Measurements from ENCODE around the gene RPS15.

RPS15 gene

DNA sequence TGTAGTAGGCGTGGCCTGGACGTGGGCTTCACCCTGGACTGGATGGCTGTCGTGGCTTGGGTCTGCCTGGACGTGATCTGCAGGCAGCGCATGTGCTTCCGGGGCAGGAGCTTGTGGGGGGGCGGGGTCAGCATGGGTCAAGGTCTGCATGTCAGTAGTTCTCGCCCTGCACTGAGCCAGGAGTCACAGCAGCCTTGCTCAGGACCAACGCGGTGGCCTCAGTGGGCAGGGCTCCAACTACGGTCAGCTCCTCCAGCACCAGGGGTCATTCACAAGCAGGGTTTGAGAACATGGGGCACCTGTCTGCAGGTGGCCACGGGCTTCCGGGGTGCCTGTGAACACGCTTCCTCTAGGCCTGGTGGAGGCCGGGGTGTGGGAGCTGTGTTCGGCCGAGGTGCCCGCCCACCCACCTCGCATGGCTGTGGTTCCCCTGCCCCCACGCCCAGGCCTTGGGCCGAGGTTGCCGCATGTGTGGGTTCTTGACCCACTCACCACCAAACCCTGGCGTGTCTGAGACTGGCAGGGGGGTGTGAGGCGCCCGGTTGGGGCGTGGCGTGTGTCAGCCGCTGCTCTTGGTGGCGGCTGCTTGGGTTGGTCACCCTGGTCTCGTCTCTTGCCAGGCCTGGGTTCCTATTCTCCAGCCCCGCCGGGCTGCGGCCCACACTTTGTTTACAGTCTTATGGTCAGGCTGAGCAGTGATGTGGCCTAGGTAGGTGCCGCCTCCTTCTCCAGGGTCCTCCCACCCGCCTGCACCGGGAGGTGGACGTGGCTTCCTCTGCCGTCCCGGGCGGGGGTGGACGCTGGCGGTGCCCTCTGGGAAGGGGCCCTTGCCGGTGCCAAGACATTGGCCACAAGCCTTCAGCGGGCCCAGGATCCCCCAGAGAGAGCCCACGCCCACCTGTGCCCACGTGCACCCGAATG is 4.8 kb upstream of the RPS15 start:
- H3K4me3 ChIP-seq (ENCODE audit: low read depth, low read length): no peak overlapping the region

DNA sequence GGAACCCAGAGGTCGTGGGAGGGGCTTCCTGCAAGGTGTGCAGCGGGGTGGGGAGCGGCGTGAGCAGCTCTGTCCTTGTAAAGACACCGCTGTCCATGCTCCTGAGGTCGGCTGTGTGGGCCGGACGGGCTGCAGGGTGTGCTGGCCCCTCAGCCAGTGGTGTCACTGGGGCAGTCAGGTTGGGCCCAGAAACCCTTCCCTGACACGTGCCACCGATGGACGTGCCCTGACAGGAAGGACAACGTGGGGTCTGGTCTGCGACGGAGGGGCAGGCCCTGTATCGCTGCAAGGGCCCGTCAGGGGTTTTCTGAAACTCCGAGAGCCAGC is 4.2 kb upstream of the RPS15 start:
- no peak overlapping the region for H3K4me3 ChIP-seq (ENCODE audit: low read depth, low read length)

DNA sequence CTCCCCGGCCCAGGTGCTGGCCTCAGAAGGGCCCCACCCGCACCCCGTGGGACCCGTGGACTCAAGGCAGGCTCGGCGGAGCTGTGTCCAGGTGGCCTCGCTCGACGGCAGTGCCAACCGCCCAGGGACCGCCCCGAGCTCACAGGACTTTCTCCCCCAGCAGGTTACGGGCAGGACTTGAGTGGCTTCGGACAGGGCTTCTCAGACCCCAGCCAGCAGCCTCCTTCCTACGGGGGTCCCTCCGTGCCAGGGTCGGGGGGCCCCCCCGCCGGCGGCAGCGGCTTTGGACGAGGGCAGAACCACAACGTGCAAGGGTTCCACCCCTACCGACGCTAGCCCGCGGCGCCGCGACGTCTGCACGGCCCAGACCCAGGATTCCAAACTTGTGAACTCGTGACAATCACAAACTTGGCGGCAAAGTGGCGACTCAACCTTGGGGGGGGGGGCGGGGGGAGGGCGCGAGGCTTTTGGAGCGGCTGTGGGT is 3.6 kb upstream of the RPS15 start:
- no peak overlapping the region for H3K4me3 ChIP-seq (ENCODE audit: low read depth, low read length)

DNA sequence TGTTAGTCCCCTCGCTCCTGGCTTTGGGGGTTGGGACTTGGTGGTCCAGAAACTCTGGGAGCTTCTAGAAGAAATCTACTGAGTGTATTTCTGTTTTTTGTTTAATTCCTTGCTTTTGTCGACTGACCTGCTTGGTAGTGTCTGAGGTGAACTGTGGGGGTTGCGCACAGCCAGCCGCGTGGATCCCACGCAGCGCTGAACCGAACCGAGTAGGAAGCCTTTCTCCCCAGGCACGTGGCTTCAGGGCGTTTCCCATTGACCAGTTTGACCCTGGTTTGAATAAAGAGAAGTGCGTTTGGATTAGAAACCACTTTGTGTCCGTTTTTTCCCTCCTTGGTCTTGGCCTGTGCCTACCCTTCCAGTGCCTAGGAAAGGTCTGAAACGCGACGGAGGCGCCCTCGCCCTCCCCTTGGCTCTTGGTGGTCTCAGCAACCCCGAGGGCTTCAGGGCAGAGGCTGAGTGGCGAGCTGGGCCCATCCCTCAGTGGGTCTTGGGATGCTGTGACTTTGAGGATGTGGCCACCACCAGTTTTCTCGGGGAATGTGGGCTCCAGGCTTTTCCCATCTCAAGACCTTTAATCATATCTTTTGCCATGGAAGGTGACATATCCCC is 2.7 kb upstream of the RPS15 start:
- no peak overlapping the region for H3K4me3 ChIP-seq (ENCODE audit: low read depth, low read length)

DNA sequence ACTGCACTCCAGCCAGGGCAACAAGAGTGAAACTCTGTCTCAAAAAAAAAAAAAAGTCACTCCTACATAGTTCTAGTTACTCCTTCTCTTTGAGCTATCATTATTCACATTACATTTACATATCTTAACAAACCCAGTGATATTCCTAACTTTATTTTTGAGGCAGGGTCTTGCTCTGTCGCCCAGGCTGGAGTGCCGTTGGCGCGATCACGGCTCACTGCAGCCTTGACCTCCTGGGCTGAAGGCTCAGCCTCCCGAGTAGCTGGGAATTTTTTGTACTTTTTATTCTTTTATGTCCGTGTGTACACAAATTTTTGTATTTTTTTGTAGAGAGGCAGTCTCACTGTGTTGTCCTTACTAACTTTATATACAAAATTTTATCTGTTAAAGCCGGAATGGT is 587 bp upstream of the RPS15 start:
- H3K4me3 ChIP-seq (ENCODE audit: low read depth, low read length): no peak overlapping the region

DNA sequence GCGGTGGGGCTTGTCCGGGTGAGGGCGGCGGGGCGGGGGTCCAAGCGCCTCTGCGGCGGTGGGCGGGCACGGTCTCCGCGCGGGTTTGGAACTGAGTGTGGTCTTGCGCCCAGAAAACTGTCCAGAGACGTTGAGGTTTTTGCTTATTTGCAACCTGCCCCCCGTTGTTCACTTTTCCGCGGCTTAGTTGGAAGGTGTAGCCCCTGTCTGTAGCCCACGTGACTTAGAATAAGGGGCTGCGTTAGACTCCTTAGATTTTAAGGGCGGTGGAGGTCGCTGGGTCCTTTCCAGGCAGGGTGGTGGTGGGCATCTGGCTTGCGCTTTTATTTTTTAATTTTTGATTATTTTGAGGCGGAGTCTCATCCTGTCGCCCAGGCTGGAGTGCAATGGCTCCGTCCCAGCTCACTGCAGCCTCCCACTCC is 748 bp downstream of the RPS15 start:
- H3K4me3 ChIP-seq (ENCODE audit: low read depth, low read length): peak overlapping the region; percentile 86

DNA sequence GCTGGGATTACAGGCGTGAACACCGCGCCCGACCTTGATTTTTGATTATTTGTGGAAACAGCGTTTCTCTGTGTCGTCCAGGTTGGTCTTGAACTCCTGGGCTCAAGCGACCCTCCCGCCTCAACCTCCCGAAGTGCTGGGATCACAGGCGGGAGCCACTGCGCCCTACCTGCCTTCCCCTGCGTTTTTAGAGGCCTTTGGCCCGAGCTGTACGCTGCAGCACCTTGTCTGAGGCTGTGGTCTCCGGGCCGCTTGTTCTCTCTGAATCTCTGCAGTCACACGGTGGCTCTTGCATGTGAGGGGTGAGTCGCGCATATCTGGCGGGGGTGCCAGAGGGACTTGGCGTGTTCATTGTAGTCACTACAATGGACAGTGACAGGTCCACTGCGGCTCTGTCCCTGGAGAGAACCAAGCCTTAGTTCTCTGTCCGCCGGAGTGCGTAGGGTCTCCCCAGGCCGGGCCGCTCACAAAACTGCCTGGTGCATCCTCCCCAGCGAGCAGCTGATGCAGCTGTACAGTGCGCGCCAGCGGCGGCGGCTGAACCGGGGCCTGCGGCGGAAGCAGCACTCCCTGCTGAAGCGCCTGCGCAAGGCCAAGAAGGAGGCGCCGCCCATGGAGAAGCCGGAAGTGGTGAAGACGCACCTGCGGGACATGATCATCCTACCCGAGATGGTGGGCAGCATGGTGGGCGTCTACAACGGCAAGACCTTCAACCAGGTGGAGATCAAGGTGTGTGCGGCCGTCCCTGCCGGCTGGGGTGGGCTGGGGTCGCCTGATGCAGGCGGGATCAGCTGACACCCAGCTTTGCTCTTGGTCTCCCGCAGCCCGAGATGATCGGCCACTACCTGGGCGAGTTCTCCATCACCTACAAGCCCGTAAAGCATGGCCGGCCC is 1.6 kb downstream of the RPS15 start:
- peak overlapping the region; percentile 86 for H3K4me3 ChIP-seq (ENCODE audit: low read depth, low read length)

DNA sequence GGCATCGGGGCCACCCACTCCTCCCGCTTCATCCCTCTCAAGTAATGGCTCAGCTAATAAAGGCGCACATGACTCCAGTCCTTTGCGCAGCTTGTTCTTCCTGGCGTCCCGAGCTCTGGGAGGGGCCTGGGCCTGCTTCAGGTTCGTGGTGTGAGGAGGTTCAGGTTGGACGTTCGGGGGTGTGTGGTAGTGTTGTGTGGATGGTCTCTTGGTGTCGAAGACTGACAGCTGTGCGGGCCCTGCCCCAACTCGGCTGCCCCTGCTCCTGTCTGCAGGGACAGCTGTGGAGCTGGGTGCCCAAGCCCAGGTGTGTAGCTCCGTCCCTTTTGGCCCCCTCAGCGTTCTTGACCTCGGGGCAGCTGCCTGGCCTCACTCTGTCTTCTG is 2.2 kb downstream of the RPS15 start:
- no peak overlapping the region for H3K4me3 ChIP-seq (ENCODE audit: low read depth, low read length)

DNA sequence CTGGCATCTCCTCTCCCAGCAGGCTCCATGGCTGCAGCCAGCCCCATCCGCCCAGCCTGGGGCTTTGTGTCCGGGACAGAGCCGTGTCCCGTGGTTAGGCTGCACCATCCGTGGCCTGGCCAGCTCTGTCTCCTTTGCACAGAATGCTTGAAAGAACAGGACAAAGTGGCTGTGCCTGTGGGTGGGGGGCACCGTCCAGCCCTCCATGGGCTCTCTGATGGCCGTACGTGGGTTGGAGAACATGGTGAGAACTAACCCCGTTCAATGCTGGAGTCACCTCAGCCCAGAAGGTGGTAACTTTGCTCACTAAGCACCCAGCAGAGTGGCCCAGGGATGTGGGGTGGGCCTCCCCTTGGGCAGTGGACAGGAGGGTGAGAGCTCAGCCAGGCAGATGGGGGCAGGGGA is 2.8 kb downstream of the RPS15 start:
- H3K4me3 ChIP-seq (ENCODE audit: low read depth, low read length): no peak overlapping the region

DNA sequence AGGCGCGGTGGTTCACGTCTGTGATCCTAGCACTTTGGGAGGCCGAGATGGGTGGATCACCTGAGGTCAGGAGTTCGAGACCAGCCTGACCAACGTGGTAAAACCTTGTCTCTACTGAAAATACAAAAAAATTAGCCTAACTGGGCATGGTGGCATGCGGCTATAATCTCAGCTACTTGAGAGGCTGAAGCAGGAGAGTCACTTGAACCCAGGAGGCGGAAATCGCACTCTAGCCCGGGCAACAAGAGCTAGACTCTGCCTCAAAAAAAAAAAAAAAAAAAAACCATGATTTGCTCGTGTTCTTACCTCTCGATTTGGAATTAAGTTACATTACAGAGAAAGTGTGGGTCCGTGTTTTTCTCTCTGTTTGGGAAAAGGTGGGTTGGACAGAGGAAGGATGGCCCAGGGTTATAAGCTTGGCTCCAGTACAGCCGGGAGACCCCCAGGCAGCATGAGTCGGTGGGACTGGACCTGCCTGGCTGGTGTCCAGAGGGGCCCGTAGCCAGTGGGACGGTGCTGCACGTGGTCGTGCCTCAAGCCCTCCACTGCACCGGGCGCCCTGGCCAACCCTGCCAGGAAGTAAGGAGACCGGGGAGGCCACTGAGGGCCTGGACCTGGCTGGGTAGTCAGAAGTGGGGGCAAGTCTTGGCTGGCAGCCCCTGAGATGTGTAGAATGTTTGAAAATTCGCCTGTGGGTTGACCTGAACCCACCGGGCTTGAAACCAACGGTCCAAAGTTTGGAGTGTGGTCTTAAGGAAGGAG is 3.7 kb downstream of the RPS15 start:
- H3K4me3 ChIP-seq (ENCODE audit: low read depth, low read length): no peak overlapping the region

DNA sequence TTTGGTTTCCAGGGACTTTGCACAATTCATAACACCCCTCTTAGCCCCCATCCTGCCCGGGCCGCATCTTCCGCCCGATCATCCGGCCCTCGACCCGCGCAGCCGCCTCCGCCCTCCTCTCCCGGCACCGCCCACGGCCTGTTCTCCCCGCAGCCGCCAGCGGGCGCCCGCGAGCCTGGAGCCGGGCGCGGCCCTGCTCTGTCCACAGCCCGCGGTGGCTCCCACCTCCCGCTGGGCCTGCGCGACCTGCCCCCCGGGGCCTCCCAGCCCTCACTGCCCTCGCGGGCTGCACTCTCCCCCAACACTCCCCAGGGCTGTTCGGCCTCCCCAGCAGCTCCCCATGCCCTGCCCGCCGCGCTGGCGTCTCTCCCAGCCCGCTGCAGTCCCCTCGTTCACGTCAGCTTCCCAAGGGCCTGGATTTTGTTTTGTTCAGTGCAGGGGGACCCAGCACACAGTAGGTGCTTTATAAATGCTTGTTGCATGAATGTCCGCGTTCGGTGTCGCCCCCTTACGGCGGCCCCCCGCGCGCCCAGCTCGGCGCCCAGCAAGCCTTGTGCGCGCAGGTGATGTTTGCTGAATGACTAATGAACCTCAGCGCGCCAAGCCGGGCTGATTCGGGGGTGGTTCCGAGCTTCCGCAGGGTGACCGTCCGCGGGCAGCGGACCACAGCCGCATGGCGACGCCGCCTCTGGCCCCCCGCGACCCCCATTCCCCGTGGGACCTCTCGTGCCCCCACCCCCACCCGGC is 7.2 kb downstream of the RPS15 start:
- H3K4me3 ChIP-seq (ENCODE audit: low read depth, low read length): peak overlapping the region; percentile 35

DNA sequence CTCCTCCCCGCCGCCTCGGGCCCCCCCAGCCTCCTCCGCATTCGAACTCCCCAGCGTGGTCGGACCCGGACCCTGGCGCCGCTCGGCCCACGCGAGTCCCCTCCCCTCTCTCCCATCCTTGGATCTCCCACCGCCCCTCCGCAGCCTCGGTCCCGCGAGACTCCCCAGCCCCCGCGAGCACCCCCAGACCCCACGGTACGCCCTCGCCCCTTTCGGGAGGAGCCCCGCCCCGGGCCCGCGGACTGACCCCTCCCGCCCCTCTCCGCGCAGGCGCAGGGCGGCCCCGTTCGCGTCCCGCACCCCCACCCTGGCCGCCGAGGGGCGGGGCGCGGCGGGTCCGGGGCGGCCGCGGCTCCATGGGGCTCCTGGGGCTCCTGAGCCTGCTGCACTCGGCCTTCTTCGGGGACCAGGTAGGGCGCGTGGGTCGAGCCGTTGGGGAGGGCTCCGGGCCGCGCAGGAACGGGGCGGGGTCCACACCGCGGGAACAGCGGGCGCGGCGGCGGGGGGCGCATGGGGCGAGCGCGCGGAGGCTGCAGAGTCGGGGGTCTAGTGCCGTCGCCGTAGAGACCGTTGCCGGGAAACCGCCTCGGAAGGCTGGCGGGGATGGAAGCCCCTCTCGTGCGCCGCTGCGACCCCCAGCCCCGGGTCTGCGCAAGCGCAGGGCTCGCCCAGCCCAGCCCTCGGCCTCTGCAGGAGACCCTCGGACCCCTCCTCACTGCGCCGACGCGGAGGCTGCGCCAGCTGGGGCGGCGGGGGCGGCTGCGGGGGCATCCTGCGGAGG is 7.9 kb downstream of the RPS15 start:
- peak overlapping the region; percentile 6 for H3K4me3 ChIP-seq (ENCODE audit: low read depth, low read length)

DNA sequence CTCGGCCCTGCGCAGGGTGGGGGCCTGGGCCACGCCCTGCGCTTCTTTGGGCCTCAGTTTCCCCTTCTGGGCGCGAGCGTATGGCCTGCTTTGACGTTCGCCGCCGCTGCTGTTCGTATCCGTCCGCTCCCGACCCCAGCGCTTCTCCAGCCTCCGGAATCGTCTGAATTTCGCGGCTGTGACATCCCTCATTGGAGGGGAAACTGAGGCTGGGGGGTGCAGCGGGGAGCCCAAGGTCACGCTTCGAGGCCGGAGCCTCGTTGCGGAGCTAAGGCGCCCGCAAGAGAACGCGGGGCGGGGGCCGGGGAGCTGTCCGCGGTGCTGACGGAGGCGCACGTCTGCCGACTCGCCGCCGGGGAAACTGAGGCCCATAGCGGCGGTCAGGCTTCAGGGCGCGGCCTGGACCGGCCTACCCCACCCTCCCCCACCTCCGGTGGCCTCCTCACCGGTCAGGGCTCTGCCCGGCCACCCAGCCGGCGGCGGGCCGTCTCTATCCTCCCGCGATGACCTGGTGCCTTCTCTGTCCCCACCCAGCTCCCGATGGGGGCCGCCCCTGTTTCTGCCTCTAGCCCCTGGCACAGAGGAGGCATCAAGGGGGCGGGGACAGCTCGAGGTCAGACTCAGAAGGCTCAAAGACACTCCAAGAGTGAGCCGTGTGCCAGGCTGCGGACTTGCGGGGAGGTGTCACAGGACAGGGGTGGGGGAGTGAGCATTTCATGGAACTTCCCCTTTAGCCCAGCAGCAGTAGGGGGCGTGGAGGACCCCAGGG is 8.7 kb downstream of the RPS15 start:
- peak overlapping the region; percentile 6 for H3K4me3 ChIP-seq (ENCODE audit: low read depth, low read length)

DNA sequence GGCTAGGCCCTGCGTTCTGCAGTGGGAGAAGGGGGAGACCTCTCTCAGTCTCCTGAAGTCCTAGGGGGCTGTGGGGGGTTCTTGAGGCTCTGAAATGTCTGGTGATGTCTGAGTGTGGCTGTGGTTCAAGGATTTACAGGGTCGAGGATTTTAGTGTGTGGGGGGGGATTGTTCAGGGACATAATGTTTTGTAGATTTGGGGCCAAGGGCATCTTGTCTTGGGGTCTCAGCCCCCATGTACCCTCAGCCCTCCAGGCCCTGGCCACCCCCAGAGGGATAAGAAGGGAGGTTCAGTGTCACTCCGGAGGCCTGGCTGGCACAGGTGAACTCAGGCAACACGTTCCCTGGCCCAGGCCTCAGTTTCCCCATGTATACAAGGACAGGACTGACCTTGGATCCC is 9.3 kb downstream of the RPS15 start:
- H3K4me3 ChIP-seq (ENCODE audit: low read depth, low read length): no peak overlapping the region

DNA sequence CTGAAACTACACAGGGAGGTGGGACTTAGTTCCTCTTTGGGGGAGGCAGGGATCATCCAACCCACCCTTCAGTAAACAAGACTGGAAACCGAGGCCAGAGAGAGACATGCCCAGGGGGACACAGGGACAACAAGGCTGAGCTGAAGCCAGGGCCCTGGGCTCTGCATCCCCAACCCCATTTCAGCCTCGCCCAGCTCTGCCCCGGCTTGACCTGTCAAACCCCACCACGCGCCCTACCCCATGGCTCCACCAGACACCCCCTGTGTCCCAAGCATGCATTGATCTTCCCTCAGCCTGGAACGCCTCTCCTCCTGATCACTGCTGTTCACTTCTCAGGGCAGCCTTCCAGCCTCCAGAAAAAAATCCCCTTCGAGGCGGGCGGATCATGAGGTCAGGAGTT is 9.7 kb downstream of the RPS15 start:
- H3K4me3 ChIP-seq (ENCODE audit: low read depth, low read length): no peak overlapping the region

DNA sequence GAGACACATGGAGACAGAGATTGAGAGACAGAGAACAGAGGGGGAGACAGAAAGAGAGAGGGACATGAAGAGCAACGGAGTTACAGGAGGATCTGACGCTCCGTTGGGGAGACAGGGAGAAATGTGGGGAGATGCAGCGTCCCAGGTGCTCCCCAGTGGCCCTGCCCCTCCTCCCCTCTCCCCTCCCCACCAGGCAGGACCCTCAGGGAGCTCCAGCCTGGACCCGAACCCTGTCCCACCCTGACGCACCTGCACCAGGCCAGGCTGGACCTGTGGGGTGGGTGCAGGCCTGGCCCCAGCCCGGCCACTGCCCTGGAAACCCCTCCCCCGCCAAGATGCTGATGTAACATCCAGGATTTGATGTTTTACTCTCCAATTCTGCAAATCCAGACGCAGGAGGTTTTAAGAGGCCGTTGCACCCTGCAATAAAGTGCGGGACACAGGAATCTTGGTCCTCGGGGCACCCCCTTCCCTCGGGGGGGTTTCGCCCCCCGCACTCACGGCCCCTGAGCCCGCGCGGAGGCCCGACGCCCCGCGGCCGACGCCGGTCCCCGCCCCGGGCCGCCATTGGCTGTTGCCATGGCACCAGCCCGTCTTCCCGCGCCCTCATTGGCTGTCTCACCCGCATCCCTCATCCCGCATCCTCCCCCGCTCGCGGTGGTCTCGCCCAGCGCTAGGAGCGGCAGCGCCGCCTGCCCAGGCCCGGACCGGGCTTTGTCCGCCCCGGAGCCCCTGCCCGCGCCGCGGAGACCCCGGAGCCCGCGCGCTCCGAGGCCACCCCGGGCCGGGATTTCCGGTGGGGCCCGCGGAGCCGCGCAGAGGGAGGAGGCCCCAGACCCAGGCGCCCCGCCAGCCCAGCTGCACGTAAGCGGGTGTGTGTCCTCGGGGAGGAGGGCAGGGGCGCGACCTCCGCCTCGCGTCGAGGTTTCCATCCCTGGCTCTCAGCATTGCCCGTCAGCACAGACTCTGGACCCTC is 11.6 kb downstream of the RPS15 start, which contains the start of gene APC2:
APC2 (plus strand) TSS at position 655 of the 976 bp plus-strand sequence. CDS start 2,881 bp downstream, outside the sequence.
- peak within 1 kb of the TSS; percentile 8 for H3K4me3 ChIP-seq (ENCODE audit: low read depth, low read length)
